Measurements from ENCODE around the gene CADPS2. TPM values are rescaled to one million over a fixed set of nuclear protein-coding genes. Genes with fewer than 3 reads are reported as not detected.

Gene CADPS2
- polyA plus RNA-seq, 1 donor, result 15.1 TPM

GRCh38 chr7:122719010-122719578 lies 167.2 kb downstream of the CADPS2 start:
- H3K9me3 ChIP-seq (ENCODE audit: control insufficient read depth, low read depth, low read length), result no peaks in the 10 kb centered on the region
- no peak for DNase-seq
- no peaks in the 10 kb centered on the region for H3K36me3 ChIP-seq (ENCODE audit: control insufficient read depth, insufficient read depth, low read length)
- no peaks in the 10 kb centered on the region for H3K4me1 ChIP-seq (ENCODE audit: control insufficient read depth, insufficient read depth, low read length)
- H3K4me3 ChIP-seq (ENCODE audit: low read length), result no peak overlapping the region
- no peaks in the 10 kb centered on the region for H3K27me3 ChIP-seq (ENCODE audit: control insufficient read depth, insufficient read depth, low read length)
- WGBS (ENCODE audit: insufficient coverage, low lambda C conversion rate), result no CpG with 5 or more reads among the region's 4 CpGs
- H3K27ac ChIP-seq (ENCODE audit: low read length), result no peak overlapping the region

- Histone ChIP-seq H3K4me3 (ENCODE audit: low read length) (no peak overlapping the region), H3K36me3 (ENCODE audit: control insufficient read depth, insufficient read depth, low read length) (no peaks in the 10 kb centered on the region), H3K9me3 (ENCODE audit: control insufficient read depth, low read depth, low read length) (no peaks in the 10 kb centered on the region), H3K27ac (ENCODE audit: low read length) (no peak overlapping the region), H3K4me1 (ENCODE audit: control insufficient read depth, insufficient read depth, low read length) (no peaks in the 10 kb centered on the region), H3K27me3 (ENCODE audit: control insufficient read depth, insufficient read depth, low read length) (no peaks in the 10 kb centered on the region)
- 100% methylated on average over 1 of the region's 6 CpGs for WGBS (ENCODE audit: insufficient coverage, low lambda C conversion rate)
- DNase-seq, result no peak
Measured at GRCh38 chr7:122717356-122718089, 168.7 kb downstream of the CADPS2 start.

- H3K36me3 ChIP-seq (ENCODE audit: control insufficient read depth, insufficient read depth, low read length), result no peaks in the 10 kb centered on the region
- H3K4me1 ChIP-seq (ENCODE audit: control insufficient read depth, insufficient read depth, low read length), result no peaks in the 10 kb centered on the region
- no peak for DNase-seq
- no peak overlapping the region for H3K27ac ChIP-seq (ENCODE audit: low read length)
- H3K27me3 ChIP-seq (ENCODE audit: control insufficient read depth, insufficient read depth, low read length), result no peaks in the 10 kb centered on the region
- no peaks in the 10 kb centered on the region for H3K9me3 ChIP-seq (ENCODE audit: control insufficient read depth, low read depth, low read length)
- WGBS (ENCODE audit: insufficient coverage, low lambda C conversion rate), result 80% methylated on average over 1 of the region's 3 CpGs
- H3K4me3 ChIP-seq (ENCODE audit: low read length), result no peak overlapping the region
Measured at GRCh38 chr7:122715183-122715582, 171.1 kb downstream of the CADPS2 start.

- H3K36me3 ChIP-seq (ENCODE audit: control insufficient read depth, insufficient read depth, low read length), result no peaks in the 10 kb centered on the region
- no peaks in the 10 kb centered on the region for H3K4me1 ChIP-seq (ENCODE audit: control insufficient read depth, insufficient read depth, low read length)
- no peak for DNase-seq
- no peak overlapping the region for H3K27ac ChIP-seq (ENCODE audit: low read length)
- no peak overlapping the region for H3K4me3 ChIP-seq (ENCODE audit: low read length)
- no peaks in the 10 kb centered on the region for H3K9me3 ChIP-seq (ENCODE audit: control insufficient read depth, low read depth, low read length)
- H3K27me3 ChIP-seq (ENCODE audit: control insufficient read depth, insufficient read depth, low read length), result no peaks in the 10 kb centered on the region
- WGBS (ENCODE audit: insufficient coverage, low lambda C conversion rate), result no CpG with 5 or more reads among the region's 1 CpG
Measured at GRCh38 chr7:122710916-122711315, 175.3 kb downstream of the CADPS2 start.

- no peak overlapping the region for H3K27ac ChIP-seq (ENCODE audit: low read length)
- no CpG with 5 or more reads among the region's 7 CpGs for WGBS (ENCODE audit: insufficient coverage, low lambda C conversion rate)
- H3K4me1 ChIP-seq (ENCODE audit: control insufficient read depth, insufficient read depth, low read length), result no peaks in the 10 kb centered on the region
- DNase-seq, result no peak
- H3K9me3 ChIP-seq (ENCODE audit: control insufficient read depth, low read depth, low read length), result no peaks in the 10 kb centered on the region
- H3K4me3 ChIP-seq (ENCODE audit: low read length), result no peak overlapping the region
- no peaks in the 10 kb centered on the region for H3K27me3 ChIP-seq (ENCODE audit: control insufficient read depth, insufficient read depth, low read length)
- H3K36me3 ChIP-seq (ENCODE audit: control insufficient read depth, insufficient read depth, low read length), result no peaks in the 10 kb centered on the region
Measured at GRCh38 chr7:122709930-122710646, 176.2 kb downstream of the CADPS2 start.

GRCh38 chr7:122706836-122707235 lies 179.4 kb downstream of the CADPS2 start:
- Histone ChIP-seq H3K27me3 (ENCODE audit: control insufficient read depth, insufficient read depth, low read length) (no peaks in the 10 kb centered on the region), H3K27ac (ENCODE audit: low read length) (no peak overlapping the region), H3K4me3 (ENCODE audit: low read length) (no peak overlapping the region), H3K9me3 (ENCODE audit: control insufficient read depth, low read depth, low read length) (no peaks in the 10 kb centered on the region), H3K4me1 (ENCODE audit: control insufficient read depth, insufficient read depth, low read length) (no peaks in the 10 kb centered on the region), H3K36me3 (ENCODE audit: control insufficient read depth, insufficient read depth, low read length) (no peaks in the 10 kb centered on the region)
- no peak for DNase-seq
- WGBS (ENCODE audit: insufficient coverage, low lambda C conversion rate), result no CpG with 5 or more reads among the region's 2 CpGs

- no CpG with 5 or more reads among the region's 1 CpG for WGBS (ENCODE audit: insufficient coverage, low lambda C conversion rate)
- Histone ChIP-seq H3K27me3 (ENCODE audit: control insufficient read depth, insufficient read depth, low read length) (no peaks in the 10 kb centered on the region), H3K27ac (ENCODE audit: low read length) (no peak within 1 kb of the TSS)
Measured at GRCh38 chr7:122702872-122703510, 183.3 kb downstream of the CADPS2 start, which contains the start of gene RNF148. Gene RNF148 (minus strand): TSS chr7:122702922. CDS start chr7:122702750, 172 bp downstream.

GRCh38 chr7:122699017-122699416 lies 187.2 kb downstream of the CADPS2 start, which contains the start of gene RNF133:
Gene RNF133 (minus strand): TSS chr7:122699117. CDS start chr7:122698918, 199 bp downstream.
- H3K9me3 ChIP-seq (ENCODE audit: control insufficient read depth, low read depth, low read length), result no peaks in the 10 kb centered on the region
- no peaks in the 10 kb centered on the region for H3K36me3 ChIP-seq (ENCODE audit: control insufficient read depth, insufficient read depth, low read length)
- no peaks in the 10 kb centered on the region for H3K4me1 ChIP-seq (ENCODE audit: control insufficient read depth, insufficient read depth, low read length)
- no peaks in the 10 kb centered on the region for H3K27me3 ChIP-seq (ENCODE audit: control insufficient read depth, insufficient read depth, low read length)
- DNase-seq, result no peak
- H3K27ac ChIP-seq (ENCODE audit: low read length), result no peak within 1 kb of the TSS
- H3K4me3 ChIP-seq (ENCODE audit: low read length), result no peak within 1 kb of the TSS

More at GRCh38 chr7:122702872-122703510, 183.3 kb downstream of the CADPS2 start, which contains the start of gene RNF148:
- no peaks in the 10 kb centered on the region for H3K36me3 ChIP-seq (ENCODE audit: control insufficient read depth, insufficient read depth, low read length)
- DNase-seq, result no peak
- H3K9me3 ChIP-seq (ENCODE audit: control insufficient read depth, low read depth, low read length), result no peaks in the 10 kb centered on the region
- no peaks in the 10 kb centered on the region for H3K4me1 ChIP-seq (ENCODE audit: control insufficient read depth, insufficient read depth, low read length)
- no peak within 1 kb of the TSS for H3K4me3 ChIP-seq (ENCODE audit: low read length)

GRCh38 chr7:122695816-122696215 lies 190.4 kb downstream of the CADPS2 start:
- no peak overlapping the region for H3K27ac ChIP-seq (ENCODE audit: low read length)
- no peak for DNase-seq
- H3K4me1 ChIP-seq (ENCODE audit: control insufficient read depth, insufficient read depth, low read length), result no peaks in the 10 kb centered on the region
- no peaks in the 10 kb centered on the region for H3K36me3 ChIP-seq (ENCODE audit: control insufficient read depth, insufficient read depth, low read length)
- H3K4me3 ChIP-seq (ENCODE audit: low read length), result no peak overlapping the region
- WGBS (ENCODE audit: insufficient coverage, low lambda C conversion rate), result no CpG with 5 or more reads among the region's 1 CpG
- H3K27me3 ChIP-seq (ENCODE audit: control insufficient read depth, insufficient read depth, low read length), result no peaks in the 10 kb centered on the region
- peaks cover 3% of the 10 kb centered on the region for H3K9me3 ChIP-seq (ENCODE audit: control insufficient read depth, low read depth, low read length)

GRCh38 chr7:122694697-122695096 lies 191.6 kb downstream of the CADPS2 start:
- H3K9me3 ChIP-seq (ENCODE audit: control insufficient read depth, low read depth, low read length), result peaks cover 3% of the 10 kb centered on the region
- H3K27ac ChIP-seq (ENCODE audit: low read length), result no peak overlapping the region
- H3K36me3 ChIP-seq (ENCODE audit: control insufficient read depth, insufficient read depth, low read length), result no peaks in the 10 kb centered on the region
- no peaks in the 10 kb centered on the region for H3K4me1 ChIP-seq (ENCODE audit: control insufficient read depth, insufficient read depth, low read length)
- WGBS (ENCODE audit: insufficient coverage, low lambda C conversion rate), result no CpG with 5 or more reads among the region's 2 CpGs
- no peak overlapping the region for H3K4me3 ChIP-seq (ENCODE audit: low read length)
- DNase-seq, result no peak
- H3K27me3 ChIP-seq (ENCODE audit: control insufficient read depth, insufficient read depth, low read length), result no peaks in the 10 kb centered on the region

Data from large intestine (tissue), 3 donors.